OCI-LY1 (cell line): Measurements from ENCODE around the gene REC114.

ENCODE experiments used
- EZH2 ChIP-seq: fragments of 200-600 bp; sonication (generic), shearing (Covaris generic); IDR thresholded peaks from 2 replicates; pipeline ENCODE4 v1.8.0; 2017; ENCODE audit warnings: borderline replicate concordance, mixed run types, mild to moderate bottlenecking, antibody characterized with exemption, low read length, moderate library complexity, mixed read lengths
- TF ChIP-seq, protein P1 (sequence below): fragments of 200-600 bp; sonication (generic), shearing (Covaris generic); IDR thresholded peaks from 2 replicates; pipeline ENCODE4 v1.5.1; 2017; ENCODE audit warnings: mild to moderate bottlenecking, antibody characterized with exemption, low read length, moderate library complexity, mixed read lengths

DNA sequence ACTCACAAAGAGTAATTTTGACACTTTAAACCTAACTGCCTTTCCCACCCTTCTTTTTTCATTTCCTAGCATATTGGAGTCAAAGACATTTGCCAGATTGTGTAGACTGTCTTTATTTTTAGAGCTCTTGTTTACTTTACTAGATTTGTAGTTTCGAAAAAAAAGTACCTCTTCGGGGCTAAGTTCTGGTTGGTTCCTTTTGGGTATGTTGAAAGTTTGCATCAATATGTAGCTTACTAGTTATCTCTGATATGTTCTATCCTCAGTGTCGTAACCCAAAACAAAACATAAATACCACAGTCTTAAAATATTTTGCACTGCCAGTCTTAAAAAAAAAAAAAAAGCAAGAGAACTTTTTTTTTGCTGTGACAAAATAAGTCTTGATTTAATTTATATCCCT lies 52.2 kb downstream of the REC114 start:
- TF ChIP-seq, protein P1, sequence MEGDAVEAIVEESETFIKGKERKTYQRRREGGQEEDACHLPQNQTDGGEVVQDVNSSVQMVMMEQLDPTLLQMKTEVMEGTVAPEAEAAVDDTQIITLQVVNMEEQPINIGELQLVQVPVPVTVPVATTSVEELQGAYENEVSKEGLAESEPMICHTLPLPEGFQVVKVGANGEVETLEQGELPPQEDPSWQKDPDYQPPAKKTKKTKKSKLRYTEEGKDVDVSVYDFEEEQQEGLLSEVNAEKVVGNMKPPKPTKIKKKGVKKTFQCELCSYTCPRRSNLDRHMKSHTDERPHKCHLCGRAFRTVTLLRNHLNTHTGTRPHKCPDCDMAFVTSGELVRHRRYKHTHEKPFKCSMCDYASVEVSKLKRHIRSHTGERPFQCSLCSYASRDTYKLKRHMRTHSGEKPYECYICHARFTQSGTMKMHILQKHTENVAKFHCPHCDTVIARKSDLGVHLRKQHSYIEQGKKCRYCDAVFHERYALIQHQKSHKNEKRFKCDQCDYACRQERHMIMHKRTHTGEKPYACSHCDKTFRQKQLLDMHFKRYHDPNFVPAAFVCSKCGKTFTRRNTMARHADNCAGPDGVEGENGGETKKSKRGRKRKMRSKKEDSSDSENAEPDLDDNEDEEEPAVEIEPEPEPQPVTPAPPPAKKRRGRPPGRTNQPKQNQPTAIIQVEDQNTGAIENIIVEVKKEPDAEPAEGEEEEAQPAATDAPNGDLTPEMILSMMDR = no peak
- TF ChIP-seq EZH2 = no peak
